K562 (cell line): ENCODE data around the gene CCDC69. TPM values are rescaled to one million over a fixed set of nuclear protein-coding genes. Genes with fewer than 3 reads are reported as not detected.
A peak's percentile ranks its signal among the peaks of the same experiment; 100 is the strongest.

Source experiments
- ATAC-seq: fragments of 200-7000 bp; cut with Tn5 transposase; 3 replicates; pipeline ENCODE4 v1.9.1; 2020; ENCODE audit warnings: moderate library complexity
- BruUV-seq: library from RNA; stranded (reverse); fragments of 400-500 nt; replicated peaks from 2 replicates; lab custom pipeline; 2021; lab: Mats Ljungman, UMichigan
- CTCF ChIA-PET: fragments of 300-600 bp; formaldehyde crosslinking; extraction: SDS; loops from one replicate; lab custom pipeline; 2021; ENCODE audit warnings: low intra/inter-chr PET ratio; lab: Yijun Ruan, JAX
- POLR2A ChIA-PET: fragments of 300-600, 350-650 bp; sonication (Branson Sonifier 250); formaldehyde crosslinking; extraction: SDS; loops from one replicate; lab custom pipeline; 2021; ENCODE audit warnings: antibody characterized with exemption, inconsistent platforms; lab: Yijun Ruan, JAX
- DNase-seq, 4 experiments: peaks; one replicate each; pipeline versions ENCODE4 v3.0.0 to v3.0.0-alpha.2; 2011 to 2018; ENCODE audit warnings: low spot score in 3 of 4, mixed read lengths in 3 of 4; ENCODE audit errors: extremely low read depth in 1 of 4
- FAIRE-seq: peaks from 2 replicates; lab custom pipeline; 2011; peaks lifted over from hg19 to GRCh38; lab: Jason Lieb, UNC
- H2AFZ ChIP-seq: 2 replicates; pipeline ENCODE4 v1.6.0; 2011; ENCODE audit warnings: low read depth, low read length, control low read depth, inconsistent platforms
- H3K27ac ChIP-seq: fragments of 200-600 bp; 3 replicates; pipeline ENCODE4 v1.8.0; 2011; ENCODE audit warnings: low read depth, mild to moderate bottlenecking, control low read depth, inconsistent platforms, low read length, moderate library complexity, mixed read lengths; ENCODE audit errors: extremely low read depth
- H3K27me3 ChIP-seq, 2 experiments: fragments of 300-600 bp in 1 of 2; 2 replicates in 1 of 2; 3 replicates in 1 of 2; pipeline versions ENCODE4 v1.6.0 to v1.8.0; 2011; ENCODE audit warnings: inconsistent platforms in 2 of 2, low read length in 2 of 2, mild to moderate bottlenecking in 1 of 2, mixed read lengths in 1 of 2, moderate library complexity in 1 of 2; ENCODE audit not compliant: control insufficient read depth in 2 of 2, insufficient read depth in 2 of 2
- H3K36me3 ChIP-seq: fragments of 300-600 bp; 3 replicates; pipeline ENCODE4 v1.8.0; 2011; ENCODE audit warnings: mild to moderate bottlenecking, low read length, inconsistent platforms; ENCODE audit not compliant: control insufficient read depth, insufficient read depth
- H3K4me1 ChIP-seq, 2 experiments: fragments of 200-600 bp in 1 of 2; replicated peaks in 1 of 2; 2 replicates in 1 of 2; 3 replicates in 1 of 2; pipeline versions ENCODE4 v1.5.1 to v1.8.0; 2011; ENCODE audit warnings: inconsistent platforms in 2 of 2, low read length in 2 of 2, mild to moderate bottlenecking in 1 of 2, mixed read lengths in 1 of 2, moderate library complexity in 1 of 2; ENCODE audit not compliant: control insufficient read depth in 2 of 2, insufficient read depth in 2 of 2
- H3K4me2 ChIP-seq: 2 replicates; pipeline ENCODE4 v1.6.1; 2011; ENCODE audit warnings: low read length, control low read depth, inconsistent platforms, mixed read lengths; ENCODE audit not compliant: insufficient read depth
- H3K4me3 ChIP-seq: fragments of 200-600 bp; sonication (generic), shearing (Covaris generic); 2 replicates; pipeline ENCODE4 v1.5.1; 2016; ENCODE audit warnings: control low read depth, inconsistent platforms
- H3K79me2 ChIP-seq: fragments of 200-600 bp; 3 replicates; pipeline ENCODE4 v1.8.0; 2011; ENCODE audit warnings: low read length, inconsistent platforms; ENCODE audit not compliant: control insufficient read depth, insufficient read depth
- H3K9ac ChIP-seq, 2 experiments: 2 replicates each; pipeline versions ENCODE4 v1.6.0 to v1.6.1; 2011; ENCODE audit warnings: low read depth in 2 of 2, low read length in 2 of 2, control low read depth in 1 of 2, inconsistent platforms in 1 of 2, mild to moderate bottlenecking in 1 of 2, mixed read lengths in 1 of 2; ENCODE audit not compliant: insufficient read depth in 1 of 2
- H3K9me1 ChIP-seq: one replicate; pipeline ENCODE4 v1.6.0; 2011; ENCODE audit warnings: inconsistent platforms, mild to moderate bottlenecking, low read length, moderate library complexity; ENCODE audit not compliant: control insufficient read depth, insufficient read depth
- H3K9me3 ChIP-seq: replicated peaks from 2 replicates; pipeline ENCODE4 v1.5.1; 2011; ENCODE audit warnings: low read depth, low read length, inconsistent platforms; ENCODE audit not compliant: control insufficient read depth, insufficient read depth
- H4K20me1 ChIP-seq: replicated peaks from 2 replicates; pipeline ENCODE4 v1.6.1; 2011; ENCODE audit warnings: low read length, inconsistent platforms, mixed read lengths; ENCODE audit not compliant: control insufficient read depth, insufficient read depth
- E2F8 ChIP-seq: fragments of 450-650 bp; IDR thresholded peaks from 2 replicates; pipeline ENCODE4 v1.7.1; 2018; ENCODE audit warnings: mild to moderate bottlenecking, low read depth; ENCODE audit not compliant: partially characterized antibody
- NR2C1 ChIP-seq, 2 experiments: fragments of 450-650 bp; IDR thresholded peaks; 2 replicates each; pipeline ENCODE4 v1.6.1; 2017; ENCODE audit warnings: mild to moderate bottlenecking in 2 of 2, antibody characterized with exemption in 1 of 2, inconsistent platforms in 1 of 2, missing compliant biosample characterization in 1 of 2, missing genetic modification characterization in 1 of 2
- SPI1 ChIP-seq: IDR thresholded peaks from 2 replicates; pipeline ENCODE4 v1.6.1; 2011; ENCODE audit warnings: low read depth, low read length, control low read depth, borderline replicate concordance
- XRCC3 ChIP-seq: fragments of 450-650 bp; IDR thresholded peaks from 2 replicates; pipeline ENCODE4 v1.6.1; 2017; ENCODE audit warnings: mild to moderate bottlenecking, moderate library complexity
- ZNF3 ChIP-seq: fragments of 250-450 bp; sonication (Bioruptor Pico); IDR thresholded peaks from 2 replicates; pipeline ENCODE4 v1.5.0; 2021; ENCODE audit warnings: mild to moderate bottlenecking, moderate library complexity
- WGBS: fragments of 100-300 bp; shearing (Covaris generic); methylation state at CpG from one replicate; pipeline ENCODE4 v1.1.6; 2016; ENCODE audit warnings: low coverage, mixed read lengths; ENCODE audit not compliant: insufficient coverage; ENCODE audit errors: missing lambda C conversion rate; 5-methylcytosine and 5-hydroxymethylcytosine counted together
- in situ Hi-C: fragments of 300-500 bp; cut with MboI; formaldehyde crosslinking; loops from 4 replicates; pipeline ENCODE4 v1.15.0; 2018; ENCODE audit warnings: inconsistent platforms, mixed read lengths
- intact Hi-C: fragments of 100-400 bp; cut with micrococcal nuclease; formaldehyde crosslinking; loops from 2 replicates; pipeline ENCODE4 v1.14.2; 2022
- polyA plus RNA-seq, 8 experiments: library from polyadenylated mRNA; depleted of rRNA in 4 of 8; stranded (reverse) in 5 of 8; unstranded in 3 of 8; fragments of >200 nt; fragmentation: Nextera tagmentation in 2 of 8; fragmentation: Illumina TruSeq in 1 of 8; extraction: Ambion mirVana in 2 of 8; extraction: Trizol in 1 of 8; gene quantifications; 2 replicates each; pipeline versions ENCODE4 v1.2.1 to v1.2.3, GENCODE V29; 2011 to 2014; ENCODE audit warnings: inconsistent platforms in 1 of 8, missing spikeins in 1 of 8
- total RNA-seq, 7 experiments: library from RNA; depleted of rRNA in 6 of 7; stranded (reverse); fragments of >200 nt in 6 of 7; fragmentation: Illumina TruSeq in 2 of 7; extraction: Trizol in 2 of 7; gene quantifications; 2 replicates each; pipeline versions ENCODE4 v1.2.1 to v1.2.3, GENCODE V29; 2011 to 2021; ENCODE audit warnings: low replicate concordance in 1 of 7
- TF ChIP-seq, protein P1 (sequence below): fragments of 450-650 bp; IDR thresholded peaks from 2 replicates; pipeline ENCODE4 v1.6.1; 2016
- TF ChIP-seq, protein P2 (sequence below): fragments of 200-800 bp; sonication (Bioruptor generic); IDR thresholded peaks from 2 replicates; pipeline ENCODE4 v1.6.1; 2016; ENCODE audit warnings: missing genetic modification characterization, missing compliant biosample characterization
- TF ChIP-seq, protein P3 (sequence below): fragments of 250-450 bp; sonication (Bioruptor Pico); IDR thresholded peaks from 2 replicates; pipeline ENCODE4 v1.5.0; 2021; ENCODE audit warnings: mild to moderate bottlenecking, borderline replicate concordance

CCDC69 gene
- total and polyA plus RNA-seq, 9 of the 15 experiments (the other 6 are each of a cell fraction or from before 2014, with no cell fraction given) = 0.65 to 12.2 (median 7.6) TPM

DNA sequence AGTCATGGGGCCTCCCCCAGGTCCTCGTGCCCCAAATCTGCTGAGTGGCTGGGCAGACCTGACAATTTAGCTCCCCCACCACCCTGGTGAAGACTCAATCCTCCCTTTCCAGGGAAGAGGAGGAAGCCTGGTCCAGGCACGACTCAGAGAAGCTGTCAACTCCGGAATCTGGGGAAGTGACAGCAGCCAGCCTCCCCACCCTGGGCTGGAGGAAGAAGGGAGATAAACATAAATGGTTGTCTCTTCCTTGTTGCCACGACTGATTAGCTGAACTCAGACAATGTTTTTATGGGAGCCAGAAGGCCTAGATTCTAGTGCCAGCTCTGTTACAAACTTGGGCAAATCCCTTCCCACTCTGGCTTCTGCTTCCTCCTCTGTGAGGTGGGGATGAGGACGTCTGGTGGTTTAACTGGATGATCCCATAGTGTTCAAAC lies 15.4 kb downstream of the CCDC69 start (continued):
- TF ChIP-seq, protein P1, sequence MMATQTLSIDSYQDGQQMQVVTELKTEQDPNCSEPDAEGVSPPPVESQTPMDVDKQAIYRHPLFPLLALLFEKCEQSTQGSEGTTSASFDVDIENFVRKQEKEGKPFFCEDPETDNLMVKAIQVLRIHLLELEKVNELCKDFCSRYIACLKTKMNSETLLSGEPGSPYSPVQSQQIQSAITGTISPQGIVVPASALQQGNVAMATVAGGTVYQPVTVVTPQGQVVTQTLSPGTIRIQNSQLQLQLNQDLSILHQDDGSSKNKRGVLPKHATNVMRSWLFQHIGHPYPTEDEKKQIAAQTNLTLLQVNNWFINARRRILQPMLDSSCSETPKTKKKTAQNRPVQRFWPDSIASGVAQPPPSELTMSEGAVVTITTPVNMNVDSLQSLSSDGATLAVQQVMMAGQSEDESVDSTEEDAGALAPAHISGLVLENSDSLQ = 0 out of 2 replicates have a peak, but pooled peaks have one; percentile 17
- TF ChIP-seq SPI1 = peak; percentile 28; the same call in 1 of the 2 replicates
- TF ChIP-seq XRCC3 = no peak
- no peak for TF ChIP-seq NR2C1 (IDR thresholded peaks at IDR 0.05)
- TF ChIP-seq NR2C1 (tag; IDR thresholded peaks at IDR 0.05) = peak; percentile 20; the same call in 1 of the 2 replicates

DNA sequence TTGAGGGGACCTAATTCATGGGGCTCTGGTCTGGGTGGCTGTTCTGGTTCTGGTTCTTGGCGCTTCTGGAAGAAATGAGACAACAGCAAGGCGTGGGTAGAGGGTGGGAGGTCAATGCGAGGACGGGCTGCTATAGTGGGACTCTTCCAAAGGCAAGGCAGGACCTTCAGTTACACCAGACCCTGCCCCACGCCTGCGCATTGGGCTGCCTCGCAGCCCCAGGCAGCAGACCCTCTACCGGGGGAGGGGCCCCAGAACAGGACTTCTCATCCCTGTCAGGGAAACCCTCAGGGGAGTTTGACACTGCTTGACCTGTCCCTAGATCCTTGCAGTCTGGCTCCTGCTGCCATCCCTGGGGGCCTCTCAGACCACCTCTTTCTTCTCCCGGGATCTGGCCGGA lies 18.5 kb downstream of the CCDC69 start:
- Histone ChIP-seq H3K4me3 (no peak overlapping the region), H3K27ac (no peak overlapping the region), H3K79me2 (no peaks in the 10 kb centered on the region), H3K9me1 (no peaks in the 10 kb centered on the region), H3K9me3 (no peaks in the 10 kb centered on the region), H3K4me1 (peaks cover 7 to 12% of the 10 kb centered on the region in 2 experiments; a peak in 4 of 5 replicates), H3K27me3 (no peaks in the 10 kb centered on the region), H3K9ac (no peak overlapping the region), H3K4me2 (no peak overlapping the region), H2AFZ (no peak overlapping the region), H3K36me3 (no peaks in the 10 kb centered on the region), H4K20me1 (no peaks in the 10 kb centered on the region)
- intact Hi-C loops = no loop called here
- no TSS peak for BruUV-seq
- FAIRE-seq = no peak
- no peak for DNase-seq
- WGBS = 45% methylated on average over 9 of the region's 10 CpGs
- ATAC-seq = no peak
- ChIA-PET CTCF (no interaction called here), POLR2A (interaction anchor here (0.7 to 0.9 kb wide), 3 partner anchors 8 to 75 kb away, joined by 3 to 4 read pairs (median 3); no protein-coding TSS in a partner anchor)
- in situ Hi-C loops = no loop called here
- TF ChIP-seq, protein P2, sequence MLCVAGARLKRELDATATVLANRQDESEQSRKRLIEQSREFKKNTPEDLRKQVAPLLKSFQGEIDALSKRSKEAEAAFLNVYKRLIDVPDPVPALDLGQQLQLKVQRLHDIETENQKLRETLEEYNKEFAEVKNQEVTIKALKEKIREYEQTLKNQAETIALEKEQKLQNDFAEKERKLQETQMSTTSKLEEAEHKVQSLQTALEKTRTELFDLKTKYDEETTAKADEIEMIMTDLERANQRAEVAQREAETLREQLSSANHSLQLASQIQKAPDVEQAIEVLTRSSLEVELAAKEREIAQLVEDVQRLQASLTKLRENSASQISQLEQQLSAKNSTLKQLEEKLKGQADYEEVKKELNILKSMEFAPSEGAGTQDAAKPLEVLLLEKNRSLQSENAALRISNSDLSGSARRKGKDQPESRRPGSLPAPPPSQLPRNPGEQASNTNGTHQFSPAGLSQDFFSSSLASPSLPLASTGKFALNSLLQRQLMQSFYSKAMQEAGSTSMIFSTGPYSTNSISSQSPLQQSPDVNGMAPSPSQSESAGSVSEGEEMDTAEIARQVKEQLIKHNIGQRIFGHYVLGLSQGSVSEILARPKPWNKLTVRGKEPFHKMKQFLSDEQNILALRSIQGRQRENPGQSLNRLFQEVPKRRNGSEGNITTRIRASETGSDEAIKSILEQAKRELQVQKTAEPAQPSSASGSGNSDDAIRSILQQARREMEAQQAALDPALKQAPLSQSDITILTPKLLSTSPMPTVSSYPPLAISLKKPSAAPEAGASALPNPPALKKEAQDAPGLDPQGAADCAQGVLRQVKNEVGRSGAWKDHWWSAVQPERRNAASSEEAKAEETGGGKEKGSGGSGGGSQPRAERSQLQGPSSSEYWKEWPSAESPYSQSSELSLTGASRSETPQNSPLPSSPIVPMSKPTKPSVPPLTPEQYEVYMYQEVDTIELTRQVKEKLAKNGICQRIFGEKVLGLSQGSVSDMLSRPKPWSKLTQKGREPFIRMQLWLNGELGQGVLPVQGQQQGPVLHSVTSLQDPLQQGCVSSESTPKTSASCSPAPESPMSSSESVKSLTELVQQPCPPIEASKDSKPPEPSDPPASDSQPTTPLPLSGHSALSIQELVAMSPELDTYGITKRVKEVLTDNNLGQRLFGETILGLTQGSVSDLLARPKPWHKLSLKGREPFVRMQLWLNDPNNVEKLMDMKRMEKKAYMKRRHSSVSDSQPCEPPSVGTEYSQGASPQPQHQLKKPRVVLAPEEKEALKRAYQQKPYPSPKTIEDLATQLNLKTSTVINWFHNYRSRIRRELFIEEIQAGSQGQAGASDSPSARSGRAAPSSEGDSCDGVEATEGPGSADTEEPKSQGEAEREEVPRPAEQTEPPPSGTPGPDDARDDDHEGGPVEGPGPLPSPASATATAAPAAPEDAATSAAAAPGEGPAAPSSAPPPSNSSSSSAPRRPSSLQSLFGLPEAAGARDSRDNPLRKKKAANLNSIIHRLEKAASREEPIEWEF (CRISPR knock-in tag) = no peak
- TF ChIP-seq ZNF3 (CRISPR knock-in tag) (no peak), E2F8 (no peak)
- TF ChIP-seq, protein P3, sequence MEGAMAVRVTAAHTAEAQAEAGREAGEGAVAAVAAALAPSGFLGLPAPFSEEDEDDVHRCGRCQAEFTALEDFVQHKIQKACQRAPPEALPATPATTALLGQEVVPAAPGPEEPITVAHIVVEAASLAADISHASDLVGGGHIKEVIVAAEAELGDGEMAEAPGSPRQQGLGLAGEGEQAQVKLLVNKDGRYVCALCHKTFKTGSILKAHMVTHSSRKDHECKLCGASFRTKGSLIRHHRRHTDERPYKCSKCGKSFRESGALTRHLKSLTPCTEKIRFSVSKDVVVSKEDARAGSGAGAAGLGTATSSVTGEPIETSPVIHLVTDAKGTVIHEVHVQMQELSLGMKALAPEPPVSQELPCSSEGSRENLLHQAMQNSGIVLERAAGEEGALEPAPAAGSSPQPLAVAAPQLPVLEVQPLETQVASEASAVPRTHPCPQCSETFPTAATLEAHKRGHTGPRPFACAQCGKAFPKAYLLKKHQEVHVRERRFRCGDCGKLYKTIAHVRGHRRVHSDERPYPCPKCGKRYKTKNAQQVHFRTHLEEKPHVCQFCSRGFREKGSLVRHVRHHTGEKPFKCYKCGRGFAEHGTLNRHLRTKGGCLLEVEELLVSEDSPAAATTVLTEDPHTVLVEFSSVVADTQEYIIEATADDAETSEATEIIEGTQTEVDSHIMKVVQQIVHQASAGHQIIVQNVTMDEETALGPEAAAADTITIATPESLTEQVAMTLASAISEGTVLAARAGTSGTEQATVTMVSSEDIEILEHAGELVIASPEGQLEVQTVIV (CRISPR knock-in tag) = no peak
